GM13977 (cell line): Measurements from ENCODE around the gene NHLRC4.
A peak's percentile ranks its signal among the peaks of the same experiment; 100 is the strongest.

Source experiments
- DNase-seq: peaks from one replicate; pipeline ENCODE4 v3.0.0; 2012; ENCODE audit warnings: low spot score
- in situ Hi-C: fragments of 300-500 bp; cut with MboI; formaldehyde crosslinking; loops from one replicate; pipeline ENCODE4 v1.12.0; 2022; ENCODE audit warnings: low sequenced_read_pairs, low pct_unique_long_range_greater_than_20kb, mixed read lengths, inconsistent platforms; ENCODE audit not compliant: unreplicated experiment
- TF ChIP-seq, protein P1 (sequence below): IDR thresholded peaks from 2 replicates; pipeline ENCODE4 v1.5.1; 2012; ENCODE audit warnings: mild to moderate bottlenecking, control low read depth; ENCODE audit not compliant: insufficient read depth; ENCODE audit errors: extremely low read depth, missing control alignments

Gene NHLRC4

DNA sequence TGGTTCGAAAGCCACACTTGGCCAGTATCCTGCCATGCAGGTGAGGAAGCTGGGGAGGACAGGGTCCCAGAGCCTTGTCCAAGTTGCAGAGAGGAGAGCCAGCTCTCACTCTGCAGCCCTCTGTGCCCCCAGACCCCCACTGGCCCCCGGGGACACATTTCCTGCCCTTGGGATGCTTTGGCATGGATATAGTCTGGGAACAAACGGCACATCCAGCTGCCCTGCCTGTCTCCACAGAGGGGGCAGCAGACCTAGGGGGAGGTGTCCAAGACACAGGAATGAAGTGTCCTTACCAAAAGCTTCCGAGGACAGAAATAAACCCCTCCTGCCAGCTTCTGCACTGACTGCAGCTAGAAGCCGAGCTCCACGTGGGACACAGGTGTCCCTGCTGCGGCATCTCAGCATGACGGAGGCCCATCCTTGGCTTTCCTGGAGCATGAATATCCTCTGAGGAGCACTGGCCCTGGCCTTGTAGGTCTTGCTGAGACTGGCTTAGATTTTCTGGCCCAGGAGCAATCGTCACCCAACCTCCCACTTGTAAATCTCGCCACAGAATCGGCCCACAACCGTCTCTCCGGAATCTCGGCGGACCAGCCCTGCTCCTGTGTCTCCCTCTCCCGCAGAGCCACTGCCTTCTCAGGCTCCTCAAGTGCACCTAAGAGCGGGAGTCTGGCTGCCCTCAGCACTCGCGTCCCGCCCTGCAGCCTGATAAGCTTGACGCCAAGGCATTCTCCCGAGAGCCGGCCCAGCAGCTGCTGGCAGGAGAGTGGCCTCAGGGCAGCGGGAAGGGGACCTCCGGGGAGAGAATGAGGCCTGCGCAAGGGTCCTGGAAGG, 40.4 kb upstream of the NHLRC4 start:
- no peak for DNase-seq
- in situ Hi-C loops = no loop called here
- TF ChIP-seq, protein P1, sequence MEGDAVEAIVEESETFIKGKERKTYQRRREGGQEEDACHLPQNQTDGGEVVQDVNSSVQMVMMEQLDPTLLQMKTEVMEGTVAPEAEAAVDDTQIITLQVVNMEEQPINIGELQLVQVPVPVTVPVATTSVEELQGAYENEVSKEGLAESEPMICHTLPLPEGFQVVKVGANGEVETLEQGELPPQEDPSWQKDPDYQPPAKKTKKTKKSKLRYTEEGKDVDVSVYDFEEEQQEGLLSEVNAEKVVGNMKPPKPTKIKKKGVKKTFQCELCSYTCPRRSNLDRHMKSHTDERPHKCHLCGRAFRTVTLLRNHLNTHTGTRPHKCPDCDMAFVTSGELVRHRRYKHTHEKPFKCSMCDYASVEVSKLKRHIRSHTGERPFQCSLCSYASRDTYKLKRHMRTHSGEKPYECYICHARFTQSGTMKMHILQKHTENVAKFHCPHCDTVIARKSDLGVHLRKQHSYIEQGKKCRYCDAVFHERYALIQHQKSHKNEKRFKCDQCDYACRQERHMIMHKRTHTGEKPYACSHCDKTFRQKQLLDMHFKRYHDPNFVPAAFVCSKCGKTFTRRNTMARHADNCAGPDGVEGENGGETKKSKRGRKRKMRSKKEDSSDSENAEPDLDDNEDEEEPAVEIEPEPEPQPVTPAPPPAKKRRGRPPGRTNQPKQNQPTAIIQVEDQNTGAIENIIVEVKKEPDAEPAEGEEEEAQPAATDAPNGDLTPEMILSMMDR = no peak

DNA sequence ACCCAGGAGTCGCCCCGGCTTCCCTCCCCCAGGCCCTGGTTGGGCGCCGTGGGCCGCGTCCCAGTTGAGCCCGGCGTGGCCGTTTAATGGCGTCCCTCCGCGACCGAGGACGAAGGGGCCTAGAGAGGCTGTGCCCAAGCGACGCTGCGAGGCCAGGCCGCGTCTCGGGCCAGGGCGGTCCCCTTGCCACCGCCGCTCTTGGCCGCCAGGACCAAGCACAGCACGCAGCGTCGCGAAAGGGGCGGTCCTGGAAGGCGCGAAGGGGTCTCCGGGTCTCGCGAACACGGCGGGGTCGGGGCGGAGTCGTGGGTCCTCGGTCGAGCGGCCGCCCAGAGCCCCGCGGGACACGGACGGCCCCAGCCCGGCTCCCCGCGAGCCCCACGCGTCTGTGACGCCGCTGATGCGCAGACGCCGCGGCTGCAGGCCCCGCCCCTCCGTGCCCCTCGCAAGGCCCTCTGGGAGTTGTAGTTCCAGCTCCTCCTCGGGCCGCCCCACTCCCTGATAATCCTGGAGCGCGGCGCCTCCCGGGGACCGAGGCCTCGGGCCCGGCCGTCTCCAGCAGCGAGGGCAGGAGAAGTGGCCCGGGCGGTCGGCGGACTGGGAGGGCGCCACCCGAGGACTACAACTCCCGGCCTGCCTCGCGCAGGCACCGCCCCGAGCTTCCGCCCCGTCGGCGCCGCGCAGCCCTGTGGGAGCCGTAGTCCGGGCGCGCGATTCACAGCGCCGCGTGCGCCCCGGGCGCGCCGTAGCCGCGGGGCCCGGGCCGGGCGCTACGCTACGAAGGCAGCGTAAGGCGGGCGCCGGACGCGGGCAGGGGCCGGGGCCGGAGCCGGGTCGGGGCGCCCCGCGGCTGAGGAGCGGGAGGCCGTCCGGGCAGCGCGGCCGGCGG, 39.5 kb upstream of the NHLRC4 start, which contains the start of gene CAPN15:
Gene CAPN15 (plus strand): TSS at position 698 of the 889 bp plus-strand sequence. CDS start 19,127 bp downstream, outside the sequence.
- DNase-seq = peak; percentile 95
- TF ChIP-seq, protein P1 = no peak
- in situ Hi-C loops = no loop called here

DNA sequence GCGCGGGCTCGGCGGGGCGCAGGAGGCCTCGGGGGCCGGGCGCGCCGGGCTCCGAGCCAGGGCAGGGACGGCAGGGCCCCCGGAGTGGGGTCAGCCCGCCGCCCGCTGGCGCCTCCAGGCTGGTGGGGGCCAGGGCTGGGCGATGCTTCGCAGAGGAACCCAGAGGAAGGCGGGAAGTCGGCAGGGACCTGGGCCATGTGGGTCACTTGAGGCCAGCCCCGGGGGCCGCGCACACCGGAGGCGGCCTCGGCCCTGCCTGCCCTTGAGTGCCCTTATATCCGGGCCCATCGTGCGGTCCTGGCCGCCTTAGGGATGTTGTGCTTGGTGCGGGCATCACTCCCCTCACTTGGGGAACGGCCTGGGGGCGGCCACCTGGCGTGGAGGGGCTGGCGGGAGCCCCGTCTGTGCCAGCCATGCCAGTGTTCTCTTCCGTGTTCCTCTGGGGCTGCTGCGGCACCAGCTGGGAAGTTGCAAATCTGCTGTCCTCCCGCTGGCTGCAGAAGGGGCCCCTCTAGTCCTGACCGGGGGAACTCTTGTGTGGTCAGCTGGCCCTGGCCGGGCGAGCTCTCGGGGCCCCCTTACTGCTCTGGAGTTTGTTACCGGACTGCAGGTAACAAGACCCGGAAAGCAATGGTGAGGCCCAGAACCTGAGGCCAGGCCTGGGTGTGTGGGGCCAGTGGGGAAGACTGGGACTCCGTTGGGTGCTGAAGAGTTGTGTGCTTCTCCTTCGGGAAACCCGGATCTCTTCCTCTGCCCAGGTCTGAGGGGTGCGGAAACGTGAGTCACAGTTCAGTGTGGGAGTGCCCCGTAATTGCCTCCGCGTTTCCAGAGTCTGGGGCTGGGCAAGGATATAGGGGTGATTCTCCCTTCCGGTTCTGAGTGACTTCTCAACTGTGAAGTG, 38.4 kb upstream of the NHLRC4 start:
- in situ Hi-C loops = no loop called here
- DNase-seq = no peak
- TF ChIP-seq, protein P1 = peak; percentile 11

DNA sequence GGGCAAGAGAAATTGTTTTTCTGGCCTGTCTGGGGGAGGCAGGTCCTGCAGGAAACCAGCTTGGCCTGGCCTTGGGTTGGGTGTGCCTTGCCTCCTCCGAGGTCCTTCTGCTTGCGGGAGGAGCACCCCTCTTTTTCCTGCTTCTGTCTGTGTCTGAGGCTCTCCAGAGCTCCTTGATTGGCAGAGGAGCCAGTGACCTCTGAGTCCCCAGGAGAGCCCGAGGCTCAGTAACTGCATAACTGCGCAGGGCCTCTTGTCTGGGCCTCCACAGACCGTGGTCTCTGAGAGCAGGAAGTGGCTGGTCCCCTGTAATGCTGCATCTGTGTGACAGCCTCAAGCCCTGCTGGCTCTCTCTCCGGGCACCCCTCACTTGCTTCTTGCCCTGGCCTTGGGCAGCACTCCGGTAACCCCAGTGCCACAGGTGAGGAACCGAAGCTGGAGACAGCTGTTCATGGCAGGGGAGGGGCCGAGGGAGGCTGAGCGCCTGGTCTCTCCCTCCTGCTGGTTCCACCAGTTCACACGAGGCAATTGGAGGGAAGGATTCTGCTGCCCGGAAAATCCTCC, 37.7 kb upstream of the NHLRC4 start:
- TF ChIP-seq, protein P1 = no peak
- in situ Hi-C loops = no loop called here
- DNase-seq = no peak

DNA sequence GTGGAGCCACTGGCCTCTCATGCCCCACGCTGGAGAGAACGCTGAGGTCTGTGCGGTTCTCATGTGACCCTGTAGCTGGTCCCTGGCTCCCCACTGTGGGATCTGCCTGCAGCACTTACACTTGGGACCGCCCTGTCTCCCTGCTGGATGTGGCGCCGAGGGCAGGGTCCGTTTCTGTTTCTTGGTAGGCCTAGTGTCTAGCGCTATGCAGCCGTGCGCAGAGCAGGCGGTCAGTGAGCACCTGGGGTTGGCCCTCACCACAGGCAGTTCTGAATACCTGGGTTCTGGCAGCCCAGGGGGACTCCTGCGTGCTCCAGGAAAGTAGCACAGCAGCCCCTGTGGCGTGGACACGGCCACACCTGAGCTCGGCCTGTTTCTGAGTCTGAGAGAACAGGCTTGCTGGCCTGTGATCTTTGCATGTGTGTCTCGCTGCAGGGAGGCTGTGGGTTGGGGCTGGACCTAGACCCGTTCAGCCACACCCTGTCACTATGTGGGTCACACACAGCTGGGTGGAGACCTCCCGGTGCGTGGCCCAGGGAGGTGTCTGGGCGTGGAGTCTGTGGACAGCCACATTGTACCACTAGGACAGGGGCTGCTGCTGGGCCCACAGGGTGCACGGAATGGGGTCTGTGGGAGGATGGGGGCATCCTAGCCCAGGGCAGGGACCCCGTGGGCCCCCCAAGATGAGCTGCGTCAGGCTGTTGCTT, 36.5 kb upstream of the NHLRC4 start:
- no peak for DNase-seq
- TF ChIP-seq, protein P1 = no peak
- in situ Hi-C loops = no loop called here
